PC-9 (cell line): ENCODE data around the gene NAPSA.

ENCODE experiments used
- EZH2 ChIP-seq: fragments of 200-600 bp; sonication (generic); IDR thresholded peaks from 2 replicates; pipeline ENCODE4 v1.8.0; 2017; ENCODE audit warnings: antibody characterized with exemption, low read depth
- TF ChIP-seq, protein P1 (sequence below): fragments of 200-600 bp; sonication (generic); conservative IDR thresholded peaks from 2 replicates; pipeline ENCODE4 v1.6.1; 2017; ENCODE audit warnings: mixed run types, antibody characterized with exemption, mild to moderate bottlenecking, moderate library complexity

DNA sequence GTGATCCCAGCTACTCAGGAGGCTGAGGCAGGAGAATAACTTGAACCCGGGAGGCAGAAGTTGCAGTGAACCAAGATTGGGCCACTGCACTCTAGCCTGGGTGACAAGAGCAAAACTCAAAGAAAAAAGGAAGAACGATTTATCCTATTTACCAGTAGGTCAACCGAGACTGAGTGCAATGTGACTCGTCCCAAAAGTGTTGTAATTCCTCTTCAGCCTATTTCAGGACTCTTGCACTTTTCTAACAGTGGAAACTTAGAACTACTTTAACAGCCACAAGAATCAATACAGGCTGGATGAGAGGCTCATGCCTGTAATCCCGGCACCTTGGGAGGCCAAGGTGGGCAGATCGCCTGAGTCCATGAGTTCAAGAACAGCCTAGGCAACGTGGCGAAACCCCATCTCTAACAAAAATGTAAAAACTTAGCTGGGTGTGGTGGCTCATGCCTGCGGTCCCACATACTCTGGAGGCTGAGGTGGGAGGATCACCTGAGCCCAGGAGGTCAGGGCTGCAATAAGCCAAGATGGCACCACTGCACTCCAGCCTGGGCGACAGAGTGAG, 6.6 kb upstream of the NAPSA start:
- TF ChIP-seq, protein P1, sequence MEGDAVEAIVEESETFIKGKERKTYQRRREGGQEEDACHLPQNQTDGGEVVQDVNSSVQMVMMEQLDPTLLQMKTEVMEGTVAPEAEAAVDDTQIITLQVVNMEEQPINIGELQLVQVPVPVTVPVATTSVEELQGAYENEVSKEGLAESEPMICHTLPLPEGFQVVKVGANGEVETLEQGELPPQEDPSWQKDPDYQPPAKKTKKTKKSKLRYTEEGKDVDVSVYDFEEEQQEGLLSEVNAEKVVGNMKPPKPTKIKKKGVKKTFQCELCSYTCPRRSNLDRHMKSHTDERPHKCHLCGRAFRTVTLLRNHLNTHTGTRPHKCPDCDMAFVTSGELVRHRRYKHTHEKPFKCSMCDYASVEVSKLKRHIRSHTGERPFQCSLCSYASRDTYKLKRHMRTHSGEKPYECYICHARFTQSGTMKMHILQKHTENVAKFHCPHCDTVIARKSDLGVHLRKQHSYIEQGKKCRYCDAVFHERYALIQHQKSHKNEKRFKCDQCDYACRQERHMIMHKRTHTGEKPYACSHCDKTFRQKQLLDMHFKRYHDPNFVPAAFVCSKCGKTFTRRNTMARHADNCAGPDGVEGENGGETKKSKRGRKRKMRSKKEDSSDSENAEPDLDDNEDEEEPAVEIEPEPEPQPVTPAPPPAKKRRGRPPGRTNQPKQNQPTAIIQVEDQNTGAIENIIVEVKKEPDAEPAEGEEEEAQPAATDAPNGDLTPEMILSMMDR, result no peak
- no peak for TF ChIP-seq EZH2
